Stimulated activated naive CD8-positive, alpha-beta T cell treated with anti-CD3 and anti-CD28 coated beads, Interleukin-15, amount 100 ng/mL, for 72 hours (primary cell): ENCODE results near the gene AHCYL2.
"Not testable (repeated sequence)": the region's sequence is repeated elsewhere in the genome, so short reads cannot be mapped to it uniquely, and the experiment has no call there.

ENCODE experiments used
- ATAC-seq: fragments of 150-1000 bp; cut with Tn5 transposase; 2 replicates; pipeline ENCODE4 v1.10.0; 2021; ENCODE audit warnings: mild to moderate bottlenecking, moderate library complexity
- DNase-seq, 2 donors: peaks; one replicate each; pipeline ENCODE4 v3.0.0; 2021 to 2022
- H3K27ac Mint-ChIP-seq, 2 donors: one replicate each; pipeline ENCODE4 v1.8.0; 2022; ENCODE audit warnings: mild to moderate bottlenecking in 2 of 2, mixed read lengths in 2 of 2, moderate library complexity in 2 of 2
- H3K27me3 Mint-ChIP-seq: one replicate; pipeline ENCODE4 v1.8.0; 2022; ENCODE audit warnings: mixed read lengths
- H3K4me1 Mint-ChIP-seq: one replicate; pipeline ENCODE4 v1.8.0; 2022; ENCODE audit warnings: mild to moderate bottlenecking, mixed read lengths
- H3K4me3 Mint-ChIP-seq, 2 donors: one replicate each; pipeline ENCODE4 v1.8.0; 2022; ENCODE audit warnings: mild to moderate bottlenecking in 2 of 2, mixed read lengths in 2 of 2, moderate library complexity in 1 of 2
- H3K9me3 Mint-ChIP-seq, 2 donors: one replicate each; pipeline ENCODE4 v1.8.0; 2022; ENCODE audit warnings: mixed read lengths in 2 of 2

Gene AHCYL2

DNA sequence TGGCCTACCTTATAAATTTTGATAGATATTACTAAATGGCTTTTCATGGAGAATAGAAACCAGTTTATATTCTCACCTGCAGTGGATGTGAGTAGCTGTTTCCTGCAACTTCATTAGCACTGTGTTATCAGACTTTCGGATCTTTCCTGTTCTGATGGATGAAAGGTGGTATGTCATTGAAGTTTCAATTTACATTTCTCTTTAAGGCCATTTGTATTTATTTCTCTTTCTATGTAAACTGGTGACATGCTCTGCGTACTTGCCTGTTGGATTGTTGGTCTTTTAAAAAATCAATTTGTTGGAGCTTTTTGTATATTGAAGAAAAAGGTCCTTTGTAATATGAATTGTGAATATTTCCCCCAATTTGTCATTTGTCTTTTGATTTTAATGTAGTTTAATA is 113.6 kb downstream of the AHCYL2 start:
- Mint-ChIP-seq H3K4me1 (peaks cover 17% of the 10 kb centered on the region), H3K9me3 (no peaks in the 10 kb centered on the region), H3K27me3 (no peaks in the 10 kb centered on the region), H3K4me3 (no peak overlapping the region), H3K27ac (no peak overlapping the region)
- ATAC-seq (no peak), DNase-seq (no peak)

DNA sequence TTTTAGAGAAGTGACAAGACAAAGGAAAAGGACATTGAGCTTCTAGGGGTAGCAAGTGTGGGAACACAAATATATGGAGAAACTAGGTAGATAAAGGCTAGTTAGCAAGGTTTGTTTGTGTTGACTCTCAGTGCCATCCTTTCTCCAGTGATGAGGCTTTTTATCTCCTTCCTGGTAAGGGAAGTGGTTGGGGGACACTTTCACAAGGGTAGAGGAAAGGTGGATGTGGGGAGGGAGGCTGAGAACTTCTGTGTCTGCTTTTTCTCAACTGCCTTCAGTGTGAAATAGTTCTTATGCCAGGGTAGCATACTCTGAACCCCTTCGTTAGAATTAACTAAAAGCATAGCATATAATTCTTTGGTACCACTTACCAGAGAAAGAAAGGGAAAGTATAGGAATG is 116.4 kb downstream of the AHCYL2 start:
- Mint-ChIP-seq H3K27ac (peak overlapping the region in 1 of 2 donors; percentile 59), H3K4me3 (no peak overlapping the region), H3K27me3 (no peaks in the 10 kb centered on the region), H3K4me1 (peaks cover 40% of the 10 kb centered on the region), H3K9me3 (no peaks in the 10 kb centered on the region)
- ATAC-seq (no peak), DNase-seq (no peak)

- no peak overlapping the region for H3K4me3 Mint-ChIP-seq
- no peaks in the 10 kb centered on the region for H3K9me3 Mint-ChIP-seq
- ATAC-seq (no peak), DNase-seq (no peak)
- H3K27ac Mint-ChIP-seq: no peak overlapping the region
- H3K27me3 Mint-ChIP-seq: no peaks in the 10 kb centered on the region
- H3K4me1 Mint-ChIP-seq: peaks cover 40% of the 10 kb centered on the region
These were observed 117.3 kb downstream of the AHCYL2 start for GRCh38 chr7:129341816-129342806.

DNA sequence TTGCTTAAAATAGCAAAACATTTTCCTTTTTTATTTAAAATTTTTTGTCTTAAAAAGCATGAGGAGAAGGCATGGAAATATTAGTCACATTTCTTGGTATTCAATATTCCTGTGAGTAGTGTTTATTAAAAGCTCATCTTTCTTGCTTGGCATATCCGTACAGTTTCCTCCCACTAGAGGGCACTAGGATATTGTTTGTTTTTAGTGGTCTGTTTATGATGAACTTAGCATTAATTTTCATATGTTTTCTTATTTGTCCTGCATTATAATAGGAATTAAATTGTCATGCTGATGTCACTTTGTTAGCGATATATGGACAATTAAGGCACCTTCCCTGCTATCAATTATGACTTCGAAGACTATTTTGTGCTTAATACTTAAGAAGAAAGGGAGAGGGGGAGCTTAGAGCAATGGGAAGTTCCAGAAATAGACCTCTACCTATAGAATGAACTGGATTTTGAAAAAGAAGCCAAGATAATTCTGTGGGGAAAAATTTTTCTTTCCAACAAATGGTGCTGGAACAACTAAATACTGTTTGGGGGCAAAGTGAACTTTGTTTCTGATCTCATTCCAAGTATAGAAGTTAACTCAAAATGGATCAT is 118.4 kb downstream of the AHCYL2 start:
- ATAC-seq (peak; percentile 62), DNase-seq (no peak)
- Mint-ChIP-seq H3K4me3 (no peak overlapping the region), H3K4me1 (peaks cover 40% of the 10 kb centered on the region), H3K27ac (no peak overlapping the region), H3K9me3 (no peaks in the 10 kb centered on the region), H3K27me3 (no peaks in the 10 kb centered on the region)

DNA sequence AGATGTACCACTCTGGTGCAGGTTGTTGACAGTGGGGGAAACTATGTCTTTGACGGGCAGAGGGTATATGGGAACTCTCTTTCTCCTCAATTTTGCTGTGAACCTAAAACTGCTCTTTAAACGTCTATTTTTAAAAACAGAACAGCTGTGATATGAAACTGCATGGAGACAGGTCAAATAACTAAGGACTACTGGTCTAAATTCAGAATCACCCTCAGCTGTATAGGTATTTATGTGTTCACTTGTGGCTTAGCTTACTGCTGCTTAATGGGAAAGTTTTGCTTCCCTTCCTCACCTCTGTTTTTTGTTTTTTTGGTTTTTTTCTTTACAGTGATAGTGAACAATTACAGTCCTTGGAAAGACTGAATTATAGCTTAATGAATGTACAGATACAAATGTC is 122.5 kb downstream of the AHCYL2 start:
- DNase-seq: no peak
- H3K9me3 Mint-ChIP-seq: no peaks in the 10 kb centered on the region

GRCh38 chr7:129348023-129348740 is 123.4 kb downstream of the AHCYL2 start:
- no peaks in the 10 kb centered on the region for H3K27me3 Mint-ChIP-seq
- no peak overlapping the region for H3K27ac Mint-ChIP-seq
- DNase-seq (no peak), ATAC-seq (no peak)
- H3K9me3 Mint-ChIP-seq: no peaks in the 10 kb centered on the region
- peaks cover 32% of the 10 kb centered on the region for H3K4me1 Mint-ChIP-seq
- H3K4me3 Mint-ChIP-seq: no peak overlapping the region

More for the DNA sequence above, 122.5 kb downstream of the AHCYL2 start:
- H3K4me1 Mint-ChIP-seq: peaks cover 34% of the 10 kb centered on the region
- H3K4me3 Mint-ChIP-seq: no peak overlapping the region
- H3K27me3 Mint-ChIP-seq: no peaks in the 10 kb centered on the region
- H3K27ac Mint-ChIP-seq: no peak overlapping the region
- ATAC-seq: no peak

DNA sequence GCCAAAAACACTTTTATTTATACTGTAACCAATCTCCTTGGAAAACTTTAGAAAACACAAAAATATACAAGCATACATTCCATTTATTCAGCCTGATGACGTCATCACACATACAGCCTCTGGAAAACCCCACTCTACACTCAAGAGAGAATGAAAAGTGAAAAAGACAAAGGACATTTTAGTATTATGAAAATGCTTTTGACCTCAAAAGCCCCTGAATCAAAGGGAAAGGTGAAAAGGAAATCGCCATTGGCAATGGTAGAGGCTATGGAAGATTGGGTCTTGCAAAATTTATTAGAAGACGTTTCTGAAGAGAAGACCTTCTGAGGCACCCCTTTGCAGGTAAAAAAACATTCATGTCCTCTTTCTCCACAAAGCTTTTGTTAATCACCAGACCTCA is 126.5 kb downstream of the AHCYL2 start:
- ATAC-seq: peak; percentile 43
- Mint-ChIP-seq H3K4me1 (peaks cover 6% of the 10 kb centered on the region), H3K9me3 (no peaks in the 10 kb centered on the region), H3K4me3 (peak overlapping the region in 1 of 2 donors; percentile 10), H3K27me3 (no peaks in the 10 kb centered on the region), H3K27ac (no peak overlapping the region)
- no peak for DNase-seq

DNA sequence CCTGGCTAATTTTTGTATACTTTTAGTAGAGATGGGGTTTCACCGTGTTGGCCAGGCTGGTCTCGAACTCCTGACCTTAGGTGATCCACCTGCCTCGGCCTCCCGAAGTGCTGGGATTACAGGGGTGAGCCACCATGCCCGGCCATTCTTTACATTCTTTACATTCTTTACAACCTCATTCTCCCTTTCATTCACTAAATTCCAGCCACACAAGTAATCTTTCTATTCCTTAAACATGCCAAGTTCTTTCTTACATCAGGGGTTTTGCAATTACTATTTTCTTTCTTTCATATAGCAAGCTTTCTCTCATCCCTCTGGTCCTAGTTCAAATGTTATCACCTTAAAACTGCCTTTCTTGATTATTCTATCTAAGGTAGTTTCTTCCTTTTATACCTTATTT is 128.3 kb downstream of the AHCYL2 start:
- not testable (repeated sequence) for H3K4me1 Mint-ChIP-seq, H3K27ac Mint-ChIP-seq, ATAC-seq, H3K9me3 Mint-ChIP-seq, H3K27me3 Mint-ChIP-seq, H3K4me3 Mint-ChIP-seq, DNase-seq

GRCh38 chr7:129354428-129355157 is 129.8 kb downstream of the AHCYL2 start:
- DNase-seq (no peak), ATAC-seq (no peak)
- Mint-ChIP-seq H3K27ac (no peak overlapping the region), H3K27me3 (no peaks in the 10 kb centered on the region), H3K9me3 (no peaks in the 10 kb centered on the region), H3K4me3 (no peak overlapping the region), H3K4me1 (peaks cover 12% of the 10 kb centered on the region)

DNA sequence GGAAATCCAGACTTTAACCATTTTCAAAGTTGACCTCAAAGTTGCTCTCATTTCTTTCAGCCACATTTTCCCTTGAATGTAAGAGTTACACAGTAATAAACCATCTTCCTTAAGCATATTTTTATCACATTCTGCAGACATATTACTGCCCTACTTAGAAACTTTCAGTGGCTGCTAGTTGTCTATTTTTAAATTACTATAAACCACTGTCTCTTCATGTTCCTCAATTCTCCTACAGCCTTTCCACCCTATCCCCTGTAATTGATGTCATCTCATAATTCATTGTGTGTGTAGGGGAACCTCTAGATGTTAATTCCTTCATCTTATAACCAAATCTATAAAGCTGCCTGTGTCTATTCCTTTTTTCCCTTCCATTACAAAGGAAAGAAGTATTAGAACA is 131.3 kb downstream of the AHCYL2 start:
- Mint-ChIP-seq H3K27me3 (no peaks in the 10 kb centered on the region), H3K4me3 (no peak overlapping the region), H3K9me3 (no peaks in the 10 kb centered on the region), H3K27ac (no peak overlapping the region), H3K4me1 (peaks cover 10% of the 10 kb centered on the region)
- DNase-seq (no peak), ATAC-seq (no peak)

DNA sequence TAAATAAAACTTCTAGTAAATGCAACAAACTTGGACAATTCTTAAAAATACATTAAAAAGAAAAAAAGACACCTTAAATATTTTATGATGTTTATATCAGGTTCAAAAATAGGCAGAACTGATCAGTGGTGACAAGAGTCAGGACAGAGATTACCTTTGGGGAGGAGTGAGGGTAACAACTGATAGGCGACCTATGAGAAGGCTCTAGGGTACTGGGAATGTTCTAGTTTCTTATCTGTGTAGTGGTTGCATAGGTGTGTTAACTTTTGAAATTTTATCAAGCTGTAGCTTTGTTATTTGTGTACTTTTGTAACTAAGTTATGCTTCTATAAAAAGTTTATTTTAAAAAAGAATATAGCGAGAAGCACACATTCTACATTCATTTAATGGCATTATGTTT is 134.3 kb downstream of the AHCYL2 start:
- no peak for ATAC-seq
- no peak for DNase-seq
- no peaks in the 10 kb centered on the region for H3K9me3 Mint-ChIP-seq
- no peaks in the 10 kb centered on the region for H3K27me3 Mint-ChIP-seq
- H3K27ac Mint-ChIP-seq: no peak overlapping the region
- H3K4me3 Mint-ChIP-seq: no peak overlapping the region
- H3K4me1 Mint-ChIP-seq: peaks cover 6% of the 10 kb centered on the region

DNA sequence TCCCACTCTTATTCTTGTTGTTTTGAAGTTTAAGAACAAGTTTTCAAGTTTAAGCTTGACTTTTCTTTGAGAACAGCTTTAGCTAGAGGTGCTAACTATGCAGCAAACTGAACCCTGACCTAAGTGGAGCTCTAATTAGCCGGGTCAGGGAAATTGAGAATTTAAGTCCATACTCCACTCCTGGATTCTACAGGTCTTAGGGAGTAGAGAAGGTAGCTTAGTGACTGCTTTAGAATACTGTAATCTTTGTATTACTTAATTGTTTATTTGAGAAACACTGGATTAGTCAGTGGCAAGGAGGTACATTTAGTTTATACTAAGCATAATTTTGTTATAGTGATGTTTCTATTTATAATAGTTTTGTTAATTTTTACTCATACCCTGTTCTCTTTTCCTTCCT is 134.8 kb downstream of the AHCYL2 start:
- no peaks in the 10 kb centered on the region for H3K9me3 Mint-ChIP-seq
- no peak overlapping the region for H3K4me3 Mint-ChIP-seq
- H3K27me3 Mint-ChIP-seq: no peaks in the 10 kb centered on the region
- DNase-seq (no peak), ATAC-seq (no peak)
- no peak overlapping the region for H3K27ac Mint-ChIP-seq
- peaks cover 6% of the 10 kb centered on the region for H3K4me1 Mint-ChIP-seq

GRCh38 chr7:129361771-129362170 is 136.9 kb downstream of the AHCYL2 start:
- Mint-ChIP-seq H3K9me3 (no peaks in the 10 kb centered on the region), H3K27me3 (no peaks in the 10 kb centered on the region), H3K27ac (no peak overlapping the region), H3K4me1 (peaks cover 6% of the 10 kb centered on the region), H3K4me3 (no peak overlapping the region)
- DNase-seq (no peak), ATAC-seq (no peak)

GRCh38 chr7:129362496-129362895 is 137.7 kb downstream of the AHCYL2 start:
- no peak overlapping the region for H3K27ac Mint-ChIP-seq
- no peak overlapping the region for H3K4me3 Mint-ChIP-seq
- DNase-seq (no peak), ATAC-seq (no peak)
- H3K27me3 Mint-ChIP-seq: no peaks in the 10 kb centered on the region
- H3K9me3 Mint-ChIP-seq: no peaks in the 10 kb centered on the region
- peaks cover 11% of the 10 kb centered on the region for H3K4me1 Mint-ChIP-seq

- H3K4me3 Mint-ChIP-seq: no peak overlapping the region
- H3K27ac Mint-ChIP-seq: no peak overlapping the region
- peaks cover 21% of the 10 kb centered on the region for H3K4me1 Mint-ChIP-seq
- no peaks in the 10 kb centered on the region for H3K9me3 Mint-ChIP-seq
- no peaks in the 10 kb centered on the region for H3K27me3 Mint-ChIP-seq
- ATAC-seq: no peak
- DNase-seq: no peak
These were observed 142.5 kb downstream of the AHCYL2 start for GRCh38 chr7:129367349-129367699.
